ENCODE data around the gene DMBT1. TPM values are rescaled to one million over a fixed set of nuclear protein-coding genes. Genes with fewer than 3 reads are reported as not detected.
"Not testable (repeated sequence)": the region's sequence is repeated elsewhere in the genome, so short reads cannot be mapped to it uniquely, and the experiment has no call there.

The DMBT1 gene
- total and polyA plus RNA-seq, 2 donors from 2014 or later, result 0.06 TPM; not detected in 1

GRCh38 chr10:122592161-122592560, 31.6 kb downstream of the DMBT1 start:
- intact Hi-C loops (cut with DNase I), result no loop called here
- H3K27ac ChIP-seq (ENCODE audit: low read depth in 2 of 2, low read length in 2 of 2), result no peak overlapping the region
- TF ChIP-seq CTCF (IDR thresholded peaks at IDR 0.05; ENCODE audit: borderline replicate concordance, extremely low read depth, insufficient read depth), result no peak
- no peaks in the 10 kb centered on the region for H3K4me1 ChIP-seq (ENCODE audit: control insufficient read depth in 2 of 3, insufficient read depth in 2 of 3, low read depth in 1 of 3, low read length in 3 of 3)
- no peak overlapping the region for H3K4me3 ChIP-seq (ENCODE audit: low read length in 3 of 3)
- no peaks in the 10 kb centered on the region for H3K36me3 ChIP-seq (ENCODE audit: control insufficient read depth in 2 of 3, insufficient read depth in 3 of 3, low read length in 3 of 3)
- no peak for FAIRE-seq
- no peaks in the 10 kb centered on the region for H3K9me3 ChIP-seq (ENCODE audit: control insufficient read depth in 2 of 3, insufficient read depth in 1 of 3, low read length in 3 of 3)
- no peak for DNase-seq
- no peak overlapping the region for H3K9ac ChIP-seq (ENCODE audit: low read length in 3 of 3)
- H3K27me3 ChIP-seq (ENCODE audit: control insufficient read depth, insufficient read depth, low read length), result no peaks in the 10 kb centered on the region

GRCh38 chr10:122617476-122618270, 57.1 kb downstream of the DMBT1 start:
- no peak overlapping the region for H3K27ac ChIP-seq (ENCODE audit: low read depth in 2 of 2, low read length in 2 of 2)
- no peak overlapping the region for H3K9ac ChIP-seq (ENCODE audit: low read length in 3 of 3)
- H3K4me3 ChIP-seq (ENCODE audit: low read length in 3 of 3), result no peak overlapping the region
- no peaks in the 10 kb centered on the region for H3K27me3 ChIP-seq (ENCODE audit: control insufficient read depth, insufficient read depth, low read length)
- no peaks in the 10 kb centered on the region for H3K4me1 ChIP-seq (ENCODE audit: control insufficient read depth in 2 of 3, insufficient read depth in 2 of 3, low read depth in 1 of 3, low read length in 3 of 3)
- H3K36me3 ChIP-seq (ENCODE audit: control insufficient read depth in 2 of 3, insufficient read depth in 3 of 3, low read length in 3 of 3), result no peaks in the 10 kb centered on the region
- intact Hi-C loops (cut with DNase I), result no loop called here
- no peak for TF ChIP-seq CTCF (IDR thresholded peaks at IDR 0.05; ENCODE audit: borderline replicate concordance, extremely low read depth, insufficient read depth)
- no peaks in the 10 kb centered on the region for H3K9me3 ChIP-seq (ENCODE audit: control insufficient read depth in 2 of 3, insufficient read depth in 1 of 3, low read length in 3 of 3)
- no peak for DNase-seq
- FAIRE-seq, result no peak

GRCh38 chr10:122618461-122619165, 58.1 kb downstream of the DMBT1 start:
- Histone ChIP-seq H3K27ac (ENCODE audit: low read depth in 2 of 2, low read length in 2 of 2) (no peak overlapping the region), H3K4me3 (ENCODE audit: low read length in 3 of 3) (no peak overlapping the region), H3K4me1 (ENCODE audit: control insufficient read depth in 2 of 3, insufficient read depth in 2 of 3, low read depth in 1 of 3, low read length in 3 of 3) (no peaks in the 10 kb centered on the region), H3K9ac (ENCODE audit: low read length in 3 of 3) (no peak overlapping the region), H3K9me3 (ENCODE audit: control insufficient read depth in 2 of 3, insufficient read depth in 1 of 3, low read length in 3 of 3) (no peaks in the 10 kb centered on the region), H3K36me3 (ENCODE audit: control insufficient read depth in 2 of 3, insufficient read depth in 3 of 3, low read length in 3 of 3) (no peaks in the 10 kb centered on the region), H3K27me3 (ENCODE audit: control insufficient read depth, insufficient read depth, low read length) (no peaks in the 10 kb centered on the region)
- no peak for TF ChIP-seq CTCF (IDR thresholded peaks at IDR 0.05; ENCODE audit: borderline replicate concordance, extremely low read depth, insufficient read depth)
- DNase-seq, result no peak
- no peak for FAIRE-seq
- intact Hi-C loops (cut with DNase I), result no loop called here

GRCh38 chr10:122620961-122621360, 60.4 kb downstream of the DMBT1 start:
- H3K9ac ChIP-seq (ENCODE audit: low read length in 3 of 3); H3K4me1 ChIP-seq (ENCODE audit: control insufficient read depth in 2 of 3, insufficient read depth in 2 of 3, low read depth in 1 of 3, low read length in 3 of 3); H3K9me3 ChIP-seq (ENCODE audit: control insufficient read depth in 2 of 3, insufficient read depth in 1 of 3, low read length in 3 of 3); H3K27me3 ChIP-seq (ENCODE audit: control insufficient read depth, insufficient read depth, low read length); H3K4me3 ChIP-seq (ENCODE audit: low read length in 3 of 3); DNase-seq; H3K36me3 ChIP-seq (ENCODE audit: control insufficient read depth in 2 of 3, insufficient read depth in 3 of 3, low read length in 3 of 3); H3K27ac ChIP-seq (ENCODE audit: low read depth in 2 of 2, low read length in 2 of 2); intact Hi-C loops (cut with DNase I); FAIRE-seq: not testable (repeated sequence)
